Loucy (cell line): ENCODE results near the gene MAJIN.

Experiments used
- H2AFZ ChIP-seq: fragments of 200-600 bp; sonication (generic); 2 replicates; pipeline ENCODE4 v1.6.0; 2016; ENCODE audit warnings: antibody characterized with exemption, mild to moderate bottlenecking, low read length, moderate library complexity
- H3F3A ChIP-seq: fragments of 200-600 bp; 2 replicates; pipeline ENCODE4 v1.6.0; 2016; ENCODE audit warnings: antibody characterized with exemption, low read depth, mild to moderate bottlenecking
- H3K27me3 ChIP-seq: fragments of 200-600 bp; sonication (generic); 2 replicates; pipeline ENCODE4 v1.6.1; 2014; ENCODE audit warnings: low read length, mild to moderate bottlenecking; ENCODE audit not compliant: insufficient read depth, poor library complexity, severe bottlenecking
- H3K36me3 ChIP-seq: fragments of 200-600 bp; sonication (generic); 2 replicates; pipeline ENCODE4 v1.6.1; 2016; ENCODE audit warnings: low read length; ENCODE audit not compliant: insufficient read depth
- H3K4me1 ChIP-seq: fragments of 200-600 bp; sonication (generic); 2 replicates; pipeline ENCODE4 v1.5.1; 2014; ENCODE audit warnings: low read length, mild to moderate bottlenecking; ENCODE audit not compliant: insufficient read depth, poor library complexity, severe bottlenecking
- H3K4me2 ChIP-seq: fragments of 200-600 bp; sonication (generic); 2 replicates; pipeline ENCODE4 v1.6.0; 2014; ENCODE audit warnings: antibody characterized with exemption, low read length, low read depth, mild to moderate bottlenecking; ENCODE audit not compliant: poor library complexity, severe bottlenecking
- H3K4me3 ChIP-seq: fragments of 200-600 bp; sonication (generic); 2 replicates; pipeline ENCODE4 v1.5.1; 2014; ENCODE audit warnings: low read length, mild to moderate bottlenecking, mixed read lengths; ENCODE audit not compliant: poor library complexity, severe bottlenecking
- H3K79me2 ChIP-seq: fragments of 200-600 bp; sonication (generic); 2 replicates; pipeline ENCODE4 v1.6.1; 2014; ENCODE audit warnings: low read length; ENCODE audit not compliant: insufficient read depth
- H3K9ac ChIP-seq: fragments of 200-600 bp; sonication (generic); 2 replicates; pipeline ENCODE4 v1.6.0; 2014; ENCODE audit warnings: mild to moderate bottlenecking, low read depth, low read length, moderate library complexity; ENCODE audit not compliant: poor library complexity, severe bottlenecking
- H3K9me2 ChIP-seq: fragments of 200-600 bp; sonication (generic); replicated peaks from 2 replicates; pipeline ENCODE4 v1.6.1; 2016; ENCODE audit warnings: low read depth, low read length, mixed read lengths
- H3K9me3 ChIP-seq: fragments of 200-600 bp; sonication (generic); 2 replicates; pipeline ENCODE4 v1.6.1; 2014; ENCODE audit warnings: mild to moderate bottlenecking, antibody characterized with exemption, low read length, low read depth; ENCODE audit not compliant: insufficient read depth
- H4K20me1 ChIP-seq: fragments of 200-600 bp; sonication (generic); 2 replicates; pipeline ENCODE4 v1.6.0; 2014; ENCODE audit warnings: antibody characterized with exemption, low read length, mild to moderate bottlenecking; ENCODE audit not compliant: insufficient read depth, poor library complexity, severe bottlenecking
- EZH2phosphoT487 ChIP-seq: fragments of 200-600 bp; IDR thresholded peaks from 2 replicates; pipeline ENCODE4 v1.6.1; 2018; ENCODE audit warnings: antibody characterized with exemption, mild to moderate bottlenecking, moderate library complexity, borderline replicate concordance
- TF ChIP-seq, protein P1 (sequence below): fragments of 200-600 bp; sonication (generic); conservative IDR thresholded peaks from 2 replicates; pipeline ENCODE4 v1.5.1; 2014; ENCODE audit warnings: mild to moderate bottlenecking, antibody characterized with exemption, low read length

Gene MAJIN

DNA sequence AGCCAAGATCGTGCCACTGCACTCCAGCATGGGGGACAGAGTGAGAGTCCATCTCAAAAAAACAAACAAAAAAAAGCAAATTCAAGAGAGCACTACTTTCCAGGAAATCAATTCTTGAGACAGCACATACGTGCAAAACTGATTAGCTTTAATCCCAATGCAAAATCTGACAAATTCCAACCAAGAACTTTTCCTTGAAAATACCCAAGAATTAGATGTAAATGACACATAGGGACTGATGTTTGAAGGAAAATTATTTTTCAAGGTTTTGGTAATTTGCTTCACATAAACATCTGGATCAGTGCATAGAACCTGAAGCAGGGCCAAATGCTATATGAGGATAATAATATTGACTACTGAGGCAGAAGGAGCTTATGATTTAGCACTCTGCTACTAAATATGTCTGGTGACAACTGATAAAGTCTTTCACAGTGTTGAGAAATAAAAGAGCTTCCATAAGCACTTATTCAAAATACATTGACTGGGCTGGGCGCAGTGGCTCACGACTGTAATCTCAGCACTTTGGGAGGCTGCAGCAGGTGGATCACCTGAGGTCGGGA, 8.8 kb downstream of the MAJIN start:
- Histone ChIP-seq H3K4me1 (no peaks in the 10 kb centered on the region), H3K4me2 (no peak overlapping the region), H3K9me3 (no peaks in the 10 kb centered on the region), H3K79me2 (no peaks in the 10 kb centered on the region), H2AFZ (no peak overlapping the region), H3K9me2 (no peaks in the 10 kb centered on the region), H3K4me3 (no peak overlapping the region), H3F3A (no peaks in the 10 kb centered on the region), H4K20me1 (no peaks in the 10 kb centered on the region), H3K9ac (no peak overlapping the region), H3K27me3 (no peaks in the 10 kb centered on the region), H3K36me3 (no peaks in the 10 kb centered on the region)
- TF ChIP-seq, protein P1, sequence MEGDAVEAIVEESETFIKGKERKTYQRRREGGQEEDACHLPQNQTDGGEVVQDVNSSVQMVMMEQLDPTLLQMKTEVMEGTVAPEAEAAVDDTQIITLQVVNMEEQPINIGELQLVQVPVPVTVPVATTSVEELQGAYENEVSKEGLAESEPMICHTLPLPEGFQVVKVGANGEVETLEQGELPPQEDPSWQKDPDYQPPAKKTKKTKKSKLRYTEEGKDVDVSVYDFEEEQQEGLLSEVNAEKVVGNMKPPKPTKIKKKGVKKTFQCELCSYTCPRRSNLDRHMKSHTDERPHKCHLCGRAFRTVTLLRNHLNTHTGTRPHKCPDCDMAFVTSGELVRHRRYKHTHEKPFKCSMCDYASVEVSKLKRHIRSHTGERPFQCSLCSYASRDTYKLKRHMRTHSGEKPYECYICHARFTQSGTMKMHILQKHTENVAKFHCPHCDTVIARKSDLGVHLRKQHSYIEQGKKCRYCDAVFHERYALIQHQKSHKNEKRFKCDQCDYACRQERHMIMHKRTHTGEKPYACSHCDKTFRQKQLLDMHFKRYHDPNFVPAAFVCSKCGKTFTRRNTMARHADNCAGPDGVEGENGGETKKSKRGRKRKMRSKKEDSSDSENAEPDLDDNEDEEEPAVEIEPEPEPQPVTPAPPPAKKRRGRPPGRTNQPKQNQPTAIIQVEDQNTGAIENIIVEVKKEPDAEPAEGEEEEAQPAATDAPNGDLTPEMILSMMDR = no peak
- no peak for TF ChIP-seq EZH2phosphoT487

DNA sequence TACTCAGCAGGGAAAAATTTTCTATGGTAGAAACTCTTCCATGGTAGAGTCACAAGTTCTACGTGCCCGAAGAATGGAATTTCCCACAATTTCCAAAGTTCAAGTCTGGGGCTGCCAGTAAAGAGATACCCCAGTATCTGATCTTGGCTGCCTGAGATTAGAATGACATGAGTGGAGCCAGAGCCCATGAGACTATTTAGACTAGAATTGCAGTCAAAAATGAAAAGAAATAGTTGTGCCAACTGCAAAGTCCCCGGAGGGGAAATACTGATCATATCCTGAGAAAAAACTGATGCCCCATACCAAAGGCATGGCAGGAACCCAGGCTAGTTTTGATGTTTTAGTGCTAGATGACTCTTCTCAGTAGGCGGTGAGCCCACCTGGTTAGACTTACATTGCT, 11.2 kb downstream of the MAJIN start:
- Histone ChIP-seq H3K9me2 (no peaks in the 10 kb centered on the region), H3K36me3 (no peaks in the 10 kb centered on the region), H3F3A (no peaks in the 10 kb centered on the region), H3K27me3 (no peaks in the 10 kb centered on the region), H2AFZ (no peak overlapping the region), H3K79me2 (no peaks in the 10 kb centered on the region), H3K9ac (no peak overlapping the region), H3K4me1 (no peaks in the 10 kb centered on the region), H4K20me1 (no peaks in the 10 kb centered on the region), H3K4me3 (no peak overlapping the region), H3K4me2 (no peak overlapping the region), H3K9me3 (no peaks in the 10 kb centered on the region)
- TF ChIP-seq EZH2phosphoT487 = no peak
- TF ChIP-seq, protein P1 = no peak

DNA sequence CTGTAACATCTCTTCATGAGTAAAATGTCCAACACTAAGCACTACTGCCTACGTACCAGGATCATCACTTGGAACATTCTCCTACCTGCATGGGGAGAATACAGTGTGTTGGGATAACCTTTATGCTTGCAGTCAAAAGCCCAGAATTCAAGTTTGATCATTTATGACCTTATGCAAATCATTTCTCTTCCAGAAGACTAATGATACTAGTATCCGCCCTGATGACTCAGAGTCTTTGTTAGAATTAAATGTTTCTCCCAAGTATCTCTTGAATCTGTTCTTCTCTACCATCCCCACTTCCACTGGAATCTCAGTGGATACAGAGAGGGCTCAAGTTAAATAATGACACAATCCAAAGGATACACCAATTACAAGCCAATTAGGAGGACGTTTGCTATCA, 12.4 kb downstream of the MAJIN start:
- no peaks in the 10 kb centered on the region for H3K9me3 ChIP-seq
- no peaks in the 10 kb centered on the region for H3K4me1 ChIP-seq
- H3K9me2 ChIP-seq = no peaks in the 10 kb centered on the region
- H3K9ac ChIP-seq = no peak overlapping the region
- no peaks in the 10 kb centered on the region for H3K79me2 ChIP-seq
- H3K4me2 ChIP-seq = no peak overlapping the region
- H3K27me3 ChIP-seq = no peaks in the 10 kb centered on the region
- TF ChIP-seq EZH2phosphoT487 = no peak
- TF ChIP-seq, protein P1 = no peak
- H2AFZ ChIP-seq = no peak overlapping the region
- no peaks in the 10 kb centered on the region for H3K36me3 ChIP-seq
- H3F3A ChIP-seq = no peaks in the 10 kb centered on the region
- H3K4me3 ChIP-seq = no peak overlapping the region
- no peaks in the 10 kb centered on the region for H4K20me1 ChIP-seq
